NCI-H128 (cell line): ENCODE measurements around the gene ZMIZ1.
"Not testable (repeated sequence)": the region's sequence is repeated elsewhere in the genome, so short reads cannot be mapped to it uniquely, and the experiment has no call there.

ENCODE experiments used
- DNase-seq: peaks from one replicate; lab custom pipeline; 2025; ENCODE audit not compliant: unreplicated experiment; lab: John Stamatoyannopoulos, UW

ZMIZ1 gene

DNA sequence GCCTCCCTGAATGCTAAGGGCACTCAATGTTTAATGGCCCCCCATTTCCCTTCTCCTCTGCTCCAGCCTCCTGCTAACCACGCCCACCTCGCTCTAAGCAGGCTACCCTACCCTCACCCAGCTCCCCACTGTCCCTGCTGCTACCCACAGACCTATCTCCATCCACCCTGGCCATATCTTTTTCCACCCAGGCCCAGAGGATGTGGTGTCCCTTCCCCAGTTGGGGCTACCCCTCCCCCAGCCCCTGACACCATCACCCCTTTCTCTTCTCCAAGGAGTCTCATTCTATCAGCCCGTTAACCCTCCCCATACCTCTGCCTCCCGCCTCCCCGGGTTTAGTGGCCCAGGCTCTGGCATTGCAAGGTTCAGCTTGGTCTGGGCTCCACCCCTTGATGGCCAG is 249.6 kb downstream of the ZMIZ1 start:
- DNase-seq: no peak

DNA sequence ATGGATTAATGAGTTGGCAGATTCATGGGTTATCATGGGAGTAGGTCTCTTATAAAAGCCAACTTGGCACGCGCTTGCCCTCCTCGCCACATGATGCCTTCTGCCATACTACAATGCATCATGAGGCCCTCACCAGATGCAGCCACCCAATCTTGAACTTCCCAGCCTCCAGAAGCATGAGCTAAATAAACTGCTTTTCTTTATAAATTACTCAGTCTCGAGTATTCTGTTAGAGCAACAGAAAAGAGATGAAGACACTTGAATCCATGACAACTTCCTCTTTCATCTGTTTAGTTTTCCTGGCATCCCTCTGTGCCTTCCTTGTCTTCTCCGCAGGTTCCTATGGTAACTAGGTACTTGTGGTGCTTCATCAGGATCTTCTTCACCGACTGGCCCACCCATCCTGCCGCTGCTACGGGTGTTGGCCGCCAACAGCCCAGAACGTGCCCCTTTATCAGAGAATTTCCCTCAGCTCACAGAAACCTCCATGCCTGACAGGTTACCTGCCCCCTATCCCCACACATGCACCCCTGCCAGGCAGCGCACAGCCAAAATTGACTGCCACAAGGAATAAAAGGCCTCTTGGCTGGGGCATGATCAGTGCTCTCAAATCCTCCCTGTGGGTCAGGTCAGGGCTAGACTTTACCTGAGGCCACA is 250.5 kb downstream of the ZMIZ1 start:
- no peak for DNase-seq

DNA sequence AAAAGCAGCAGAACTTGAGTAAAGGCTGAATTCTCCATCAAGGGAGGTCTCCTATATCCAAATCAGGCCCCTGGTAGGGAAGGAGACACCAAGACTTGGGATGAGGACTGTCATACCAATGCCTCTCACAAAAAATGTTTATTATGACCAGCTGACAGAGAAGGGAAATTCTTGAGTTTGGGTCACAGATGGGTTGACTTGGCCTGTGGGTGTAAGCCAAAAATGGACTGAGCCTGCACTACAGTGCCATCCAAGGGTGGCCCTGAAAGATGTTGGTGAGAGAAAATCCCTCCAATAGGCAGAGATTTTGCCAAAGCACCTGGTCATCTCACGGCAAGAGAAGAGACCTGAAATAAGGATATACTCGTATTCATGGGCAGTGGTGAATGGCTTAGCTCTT is 251.6 kb downstream of the ZMIZ1 start:
- DNase-seq: no peak

DNA sequence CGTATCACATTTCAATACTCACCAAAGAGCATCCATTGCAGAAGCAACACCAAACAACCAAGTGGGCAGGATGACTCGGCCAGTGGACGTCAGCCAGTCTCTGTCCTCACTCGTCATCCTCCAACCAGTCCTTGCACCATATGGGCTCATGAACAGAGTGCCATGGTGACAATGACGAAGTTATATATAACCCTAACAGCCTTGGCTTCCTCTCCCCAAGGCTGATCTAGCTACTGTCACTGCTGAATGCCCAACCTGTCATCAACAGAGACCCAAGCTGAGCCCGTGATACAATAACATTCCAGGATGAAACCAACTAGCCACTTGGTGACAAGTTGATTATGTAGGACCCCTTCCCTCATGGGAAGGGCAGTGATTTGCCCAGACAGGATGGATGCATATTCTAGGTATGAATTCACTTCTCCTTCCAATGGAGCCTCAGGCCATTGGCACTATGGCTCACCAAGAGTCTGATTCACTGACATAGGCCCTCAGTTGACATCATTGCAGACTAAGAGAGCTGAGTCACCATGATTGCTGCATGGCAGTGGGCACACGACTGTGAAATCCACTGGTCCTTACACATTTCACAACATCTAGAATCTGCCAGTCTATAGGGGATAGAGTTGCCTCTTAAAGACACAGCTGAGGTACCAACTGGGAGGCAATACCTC is 252.2 kb downstream of the ZMIZ1 start:
- no peak for DNase-seq

DNA sequence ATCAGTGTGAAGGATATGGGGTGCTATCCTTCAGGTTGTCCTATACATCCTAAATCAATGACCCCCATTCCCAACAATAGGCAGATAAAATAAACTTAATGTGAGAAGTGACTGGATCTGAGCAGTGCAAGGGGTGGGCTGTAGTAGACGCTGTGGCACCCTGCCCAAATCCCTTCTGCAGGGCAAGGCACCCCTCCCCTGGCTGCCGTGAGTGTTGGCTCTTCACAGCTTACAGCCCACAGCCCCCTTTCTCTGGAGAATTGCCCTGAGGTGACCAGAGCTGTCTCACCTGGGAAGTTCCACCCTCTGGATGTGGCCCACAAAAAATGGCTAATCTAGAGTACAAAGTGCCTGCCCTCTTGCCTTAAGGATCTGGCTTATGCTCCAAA is 252.7 kb downstream of the ZMIZ1 start:
- DNase-seq: no peak

DNA sequence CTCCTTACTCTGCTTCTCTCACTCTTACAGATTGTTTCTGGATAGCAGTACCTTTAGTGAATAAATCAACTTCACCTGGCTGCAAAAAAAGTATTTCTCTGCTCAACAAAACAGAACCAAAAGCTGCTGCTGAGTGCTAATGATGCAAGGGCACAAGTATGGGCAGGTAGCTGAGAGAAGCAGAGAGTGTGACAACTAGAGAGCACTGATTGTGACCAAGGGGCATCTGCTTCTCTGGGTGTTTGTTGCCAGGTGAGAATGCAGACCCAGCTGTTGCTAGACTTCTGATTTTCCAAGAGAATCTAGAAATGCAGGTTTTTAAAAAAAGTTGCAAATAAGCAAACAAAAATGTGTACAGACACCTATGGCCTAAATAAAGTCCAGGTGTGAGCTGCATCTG is 253.2 kb downstream of the ZMIZ1 start:
- DNase-seq: no peak

DNA sequence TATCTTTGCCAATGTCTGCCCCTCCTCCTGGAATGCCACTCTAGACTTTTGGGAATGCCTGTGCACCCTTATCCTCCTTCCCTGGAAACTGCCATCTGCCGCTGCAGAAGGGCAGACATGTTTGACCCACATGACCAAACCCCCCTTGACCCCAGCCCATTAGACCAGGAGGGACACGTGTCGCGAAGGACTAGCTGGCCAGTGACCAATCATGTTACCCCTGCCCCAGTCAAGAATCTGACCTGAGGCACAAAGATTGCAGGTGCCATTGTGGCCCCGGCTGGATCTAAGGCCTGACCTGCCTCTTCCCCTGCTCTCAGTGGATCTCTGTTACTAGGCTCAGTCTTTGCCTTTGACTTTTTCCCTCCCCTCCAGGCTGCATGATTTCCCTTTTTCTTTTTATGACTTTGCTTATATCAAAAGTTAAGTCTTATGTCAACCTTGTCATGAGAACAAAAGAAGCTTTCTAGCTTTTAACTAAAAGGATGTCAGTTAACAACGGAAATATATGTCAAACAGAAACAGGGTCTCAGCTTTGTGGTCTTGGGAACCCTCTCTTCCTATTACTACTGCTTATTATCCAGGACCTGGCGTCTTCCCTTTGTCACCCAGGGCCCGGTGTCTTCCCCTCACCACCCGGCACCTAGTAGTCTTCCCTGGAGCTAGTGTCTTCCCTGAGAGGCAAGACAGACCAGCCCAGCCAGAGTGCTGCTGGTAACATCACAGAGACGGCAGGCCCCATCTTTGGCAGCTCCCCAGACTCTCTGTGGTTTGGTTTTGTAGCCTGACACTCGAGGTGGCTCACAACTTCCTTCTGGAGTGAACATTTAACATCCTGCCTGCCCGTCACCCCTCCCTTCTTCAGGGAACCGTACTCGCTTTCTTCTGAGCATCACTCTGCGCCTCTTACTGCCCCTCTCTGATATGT is 254.1 kb downstream of the ZMIZ1 start:
- DNase-seq: no peak

DNA sequence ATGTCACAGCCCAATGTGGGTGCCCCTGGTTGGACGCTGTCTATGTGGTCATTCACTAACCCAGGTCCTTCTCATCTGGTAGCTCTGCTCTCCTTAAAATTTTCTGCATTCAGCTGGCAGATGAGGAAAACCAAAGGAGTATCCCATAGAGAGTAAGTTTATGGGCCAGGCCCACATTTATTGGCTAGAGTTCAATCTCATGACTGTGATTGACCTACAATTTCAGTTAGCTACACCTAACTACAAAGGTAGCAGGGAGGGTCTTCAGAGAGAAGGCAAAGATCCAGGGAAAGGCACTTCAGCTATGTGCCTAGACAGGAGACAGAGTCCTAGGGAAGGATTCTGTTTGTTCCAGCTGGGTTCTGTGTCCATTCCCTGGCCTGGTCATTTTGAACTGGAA is 254.8 kb downstream of the ZMIZ1 start:
- no peak for DNase-seq

DNA sequence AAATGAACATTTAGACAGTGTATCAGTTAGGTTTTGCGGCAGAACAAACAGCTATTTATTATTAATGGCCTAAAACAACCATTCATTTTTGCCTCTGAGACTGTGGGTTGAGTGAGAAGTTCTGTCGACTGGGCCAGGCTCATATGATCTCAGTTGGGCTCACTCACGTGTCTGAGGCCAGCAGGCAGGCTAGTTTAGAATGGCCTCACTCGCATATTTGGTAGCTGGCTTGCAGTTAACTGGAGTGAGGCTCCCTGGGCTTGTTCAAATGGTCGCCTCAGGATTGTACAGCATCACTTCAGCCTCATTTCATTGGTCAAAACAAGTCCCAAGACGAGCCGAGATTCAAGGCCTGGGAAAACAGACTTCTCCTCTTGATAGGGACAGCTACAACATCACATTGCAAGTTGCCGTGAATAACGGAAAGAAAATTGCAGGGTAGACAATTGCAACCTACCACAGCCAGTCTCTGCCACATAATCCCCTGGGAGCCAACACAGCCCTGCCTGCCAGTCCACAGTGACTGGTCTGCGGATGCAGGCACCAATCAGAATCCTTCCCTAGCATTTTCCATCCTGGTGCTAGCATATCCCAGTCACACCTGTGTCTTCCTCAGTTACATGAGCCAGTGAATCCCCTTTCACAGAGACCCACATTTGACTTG is 255.4 kb downstream of the ZMIZ1 start:
- no peak for DNase-seq

DNA sequence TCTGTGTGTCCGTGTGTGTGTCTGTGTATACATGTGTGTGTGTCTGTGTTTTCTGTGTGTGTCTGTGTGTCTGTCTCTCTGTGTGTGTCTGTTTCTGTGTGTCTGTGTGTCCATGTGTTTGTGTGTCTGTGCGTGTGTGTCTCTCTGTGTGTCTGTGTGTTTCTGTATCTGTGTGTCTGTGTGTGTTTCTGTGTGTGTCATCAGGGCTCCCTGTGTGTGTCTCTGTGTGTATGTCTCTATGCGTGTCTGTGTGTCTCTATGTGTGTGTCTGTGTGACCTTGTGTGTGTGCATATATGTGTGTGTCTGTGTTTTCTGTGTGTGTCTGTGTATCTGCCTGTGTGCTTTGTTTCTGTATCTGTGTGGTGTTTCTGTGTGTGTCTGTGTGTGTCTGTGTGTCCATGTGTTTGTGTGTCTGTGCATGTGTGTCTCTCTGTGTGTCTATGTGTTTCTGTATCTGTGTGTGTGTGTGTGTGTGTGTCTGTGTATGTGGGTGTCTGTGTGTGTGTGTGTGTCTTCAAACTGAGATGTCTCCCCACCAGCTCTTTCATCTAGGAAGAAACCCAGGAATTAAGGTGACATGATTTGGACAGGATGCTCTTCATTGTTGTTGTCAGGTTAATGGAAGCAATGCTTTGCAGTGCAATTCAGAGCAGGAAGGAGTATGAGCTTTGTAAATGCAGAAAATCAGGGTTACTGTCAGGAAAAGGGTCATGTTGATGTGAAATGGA is 257.8 kb downstream of the ZMIZ1 start:
- no peak for DNase-seq

DNA sequence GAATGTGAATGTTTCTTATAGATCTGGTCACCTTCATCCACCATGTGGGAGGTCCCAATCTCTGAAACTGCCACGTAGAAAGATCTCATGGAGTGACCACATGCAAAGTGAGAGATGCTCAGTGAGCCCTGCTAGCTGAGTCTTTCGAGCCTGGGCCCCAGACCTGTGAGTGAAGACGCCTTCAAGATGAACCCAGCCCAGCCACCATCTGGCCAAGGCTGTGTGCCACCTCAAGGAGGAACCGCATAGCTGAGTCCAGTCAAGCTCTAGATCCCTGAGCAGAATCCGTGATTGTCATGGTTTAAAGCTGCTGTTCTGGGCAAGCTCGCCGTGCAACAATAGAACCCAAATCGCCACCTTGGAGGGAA is 258.3 kb downstream of the ZMIZ1 start:
- no peak for DNase-seq

DNA sequence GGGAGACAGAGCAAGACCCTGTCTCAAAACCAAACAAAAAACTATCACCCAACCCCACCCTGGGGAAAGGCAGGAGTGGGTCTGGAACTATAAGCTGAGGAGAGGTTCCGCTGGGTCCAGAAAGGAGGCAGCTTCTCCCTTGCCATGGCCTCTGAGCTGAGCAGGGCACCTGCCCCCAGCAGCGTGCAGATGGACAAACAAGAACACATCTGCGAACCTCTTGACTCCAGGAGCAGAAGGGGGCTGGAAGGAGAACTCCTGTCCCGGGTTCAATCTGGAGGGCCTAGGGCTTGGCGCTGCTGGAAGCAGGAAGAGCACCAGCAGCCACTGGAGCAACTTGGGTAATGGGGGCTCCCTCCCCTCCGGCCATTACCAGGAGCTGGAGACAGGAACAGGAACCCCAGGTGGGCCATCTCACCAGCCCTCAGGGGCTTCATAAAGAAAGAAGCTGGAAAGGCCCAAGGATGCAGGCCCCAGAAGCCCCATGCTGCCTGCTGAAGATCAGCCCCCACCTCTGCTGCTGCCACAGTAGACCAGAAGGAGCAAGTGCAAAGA is 259.5 kb downstream of the ZMIZ1 start:
- DNase-seq: no peak

DNA sequence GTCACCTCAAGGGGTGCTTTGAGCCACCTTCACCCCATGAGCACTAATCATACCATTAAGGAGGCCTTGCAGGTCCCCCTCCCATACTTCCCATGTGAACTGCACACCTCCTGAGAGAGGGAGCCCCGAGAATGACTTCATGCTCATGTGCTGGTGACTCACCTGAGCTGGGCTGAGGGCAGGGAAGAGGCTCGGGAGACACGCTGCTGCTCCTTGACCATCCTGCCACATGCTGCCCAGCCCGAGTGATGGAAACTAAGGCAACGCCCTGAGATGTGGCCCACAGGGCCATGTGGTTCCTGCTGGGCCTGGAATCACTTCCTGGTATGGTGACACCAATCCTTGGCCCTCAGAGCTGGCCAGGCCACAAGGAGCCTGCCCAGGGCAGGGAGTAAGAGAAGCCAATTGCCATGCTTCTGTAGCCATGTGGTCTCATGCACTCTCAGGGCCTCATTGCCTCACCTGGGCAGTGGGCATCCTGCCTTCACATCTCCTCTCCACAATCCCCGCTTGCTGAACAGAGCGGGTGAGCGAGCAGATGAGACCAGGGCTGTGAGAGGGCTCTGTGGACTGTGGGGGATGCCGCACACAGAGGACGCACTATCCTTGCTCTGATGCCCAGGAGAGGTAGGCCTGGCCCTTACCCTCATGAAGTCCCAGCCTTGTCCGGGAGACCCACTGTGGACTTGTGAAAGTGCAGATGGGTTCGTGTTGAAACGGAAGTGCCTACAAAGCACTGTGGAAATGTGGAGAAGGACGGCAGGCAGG is 260.2 kb downstream of the ZMIZ1 start:
- no peak for DNase-seq

DNA sequence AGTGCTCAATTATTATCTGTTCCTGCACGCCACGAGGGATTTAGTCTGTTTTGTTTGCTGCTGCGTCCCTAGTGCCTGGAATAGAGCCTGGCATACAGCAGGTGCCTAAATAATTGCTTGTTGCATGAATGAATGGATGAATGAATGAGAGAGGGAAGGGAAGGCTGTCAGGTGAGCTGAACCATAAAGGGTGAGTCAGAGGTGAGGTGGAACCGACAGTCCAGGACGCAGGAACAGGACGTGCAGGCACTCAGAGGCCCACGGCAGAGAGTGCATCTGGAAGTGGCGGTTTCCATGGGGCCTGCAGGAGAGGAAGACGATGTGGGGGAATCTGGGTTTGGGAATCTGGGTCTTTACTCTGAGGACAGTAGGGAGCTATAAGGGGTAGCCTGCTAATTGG is 260.8 kb downstream of the ZMIZ1 start:
- DNase-seq: no peak

DNA sequence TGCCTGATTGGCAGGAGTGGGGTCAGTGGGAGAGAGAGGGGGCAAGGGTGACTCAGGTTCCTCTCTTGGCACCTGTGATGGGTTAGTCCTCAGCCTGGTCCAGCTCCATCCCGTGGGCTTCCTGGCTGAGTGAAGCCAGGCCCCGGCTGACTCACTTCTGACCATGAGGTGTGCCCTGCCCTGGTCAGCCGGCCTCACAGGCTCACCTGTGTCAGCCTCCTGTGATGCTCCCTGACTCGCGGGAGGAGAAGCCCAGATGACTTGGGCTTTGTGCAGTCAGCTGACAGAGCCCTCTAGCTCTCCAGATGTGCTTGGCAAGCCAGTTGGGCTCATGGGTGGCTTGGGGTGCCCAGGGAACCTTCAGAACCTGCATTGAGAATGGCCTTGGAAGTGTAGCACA is 262.5 kb downstream of the ZMIZ1 start:
- DNase-seq: no peak

DNA sequence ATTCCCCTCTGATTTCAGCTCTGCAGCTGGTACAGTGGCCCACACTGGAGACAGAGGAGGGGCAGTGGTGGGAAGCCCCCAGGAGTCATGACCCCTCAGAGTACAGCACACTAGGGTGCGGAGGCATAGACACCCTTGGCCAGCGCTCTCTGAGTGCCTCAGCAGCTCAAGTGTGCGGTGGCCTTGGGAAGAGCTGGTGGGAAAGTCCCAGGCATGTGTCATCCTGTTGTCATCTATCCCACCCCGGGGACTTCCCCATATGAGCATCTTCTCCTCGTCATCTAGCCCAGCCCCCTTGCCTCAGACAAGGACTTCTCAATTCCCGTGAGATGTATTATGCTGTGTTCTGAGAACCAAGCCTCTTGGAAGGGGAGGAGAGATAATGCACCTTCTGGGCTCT is 262.9 kb downstream of the ZMIZ1 start:
- DNase-seq: no peak

DNA sequence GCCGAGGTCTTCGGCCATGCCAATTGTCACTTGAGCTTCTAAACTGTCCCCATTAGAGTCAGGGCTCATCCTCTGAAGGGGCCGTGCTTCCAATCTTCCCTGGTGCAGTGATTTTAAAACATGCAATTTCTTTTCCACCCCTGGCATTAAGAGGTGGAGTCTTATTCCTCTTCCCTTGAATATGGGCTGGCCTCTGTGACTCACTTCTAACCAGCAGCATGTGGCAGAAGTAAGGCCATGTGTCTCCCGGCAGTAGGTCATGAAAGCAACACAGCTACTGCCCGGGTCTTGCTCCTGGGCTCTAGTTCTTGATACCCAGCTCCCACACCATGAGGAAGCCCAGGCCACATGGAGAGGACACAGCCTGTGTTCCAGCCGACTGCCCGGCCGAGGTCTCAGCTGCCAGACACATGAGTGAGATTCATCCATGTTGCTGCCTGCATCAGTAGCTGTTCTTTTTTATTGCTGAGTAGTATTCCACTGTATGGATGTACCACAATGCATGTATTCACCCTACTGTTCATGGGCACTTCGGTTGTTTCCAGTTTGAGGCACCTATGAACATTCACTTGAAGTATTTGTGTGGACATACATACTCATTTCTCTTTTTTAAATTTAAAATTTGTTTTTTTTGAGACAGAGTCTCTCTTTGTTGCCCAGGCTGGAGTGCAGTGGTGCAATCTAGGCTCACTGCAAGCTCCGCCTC is 264.0 kb downstream of the ZMIZ1 start:
- DNase-seq: not testable (repeated sequence)

DNA sequence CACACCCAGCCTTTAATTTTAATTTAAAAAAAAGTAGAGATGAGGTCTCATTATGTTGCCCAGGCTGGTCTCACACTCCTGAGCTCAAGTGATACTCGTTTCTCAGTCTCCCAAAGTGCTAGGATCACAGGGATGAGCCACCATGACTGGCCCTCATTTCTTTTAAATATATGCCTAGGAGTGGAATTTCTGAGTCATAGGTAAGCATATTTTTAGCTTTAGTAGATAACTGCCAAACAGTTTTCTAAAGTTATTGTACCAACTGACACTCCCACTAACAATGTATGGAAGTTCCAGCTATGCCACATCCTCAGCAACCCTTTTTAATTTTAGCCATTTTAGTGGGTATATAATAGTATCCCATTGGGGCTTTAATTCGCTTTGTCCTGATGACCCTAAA is 264.7 kb downstream of the ZMIZ1 start:
- no peak for DNase-seq

DNA sequence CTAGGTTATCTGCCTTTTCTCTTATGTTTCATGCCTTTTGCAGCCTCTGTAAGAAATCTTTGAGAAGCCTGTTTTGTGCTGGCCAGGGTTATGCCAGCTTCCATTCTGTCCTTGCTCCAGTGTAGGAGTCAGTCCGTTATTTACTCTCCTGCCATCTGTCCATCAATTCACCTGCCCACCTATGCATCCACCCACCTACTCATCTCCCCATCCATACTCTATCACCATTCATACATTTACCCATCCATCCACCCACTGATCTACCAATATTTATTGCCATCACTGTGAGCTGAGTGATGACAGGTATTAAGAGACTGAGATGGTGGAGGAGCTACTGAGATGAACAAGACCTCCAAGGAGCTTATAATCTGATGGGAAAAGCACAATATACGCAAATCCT is 265.8 kb downstream of the ZMIZ1 start:
- DNase-seq: no peak
